Liver (tissue), 9 donors: ENCODE results near the gene NOS2. TPM values are rescaled to one million over a fixed set of nuclear protein-coding genes. Genes with fewer than 3 reads are reported as not detected.

Experiments
- DNase-seq: peaks from one replicate; pipeline ENCODE4 v3.0.0-alpha.2; 2017; ENCODE audit warnings: low spot score
- H3K27ac ChIP-seq, 2 donors: one replicate each; pipeline ENCODE4 v1.7.0; 2013; ENCODE audit warnings: inconsistent platforms in 2 of 2, low read length in 2 of 2, control low read depth in 1 of 2, low read depth in 1 of 2, mild to moderate bottlenecking in 1 of 2
- H3K27me3 ChIP-seq, 4 donors: one replicate each; pipeline versions ENCODE4 v1.6.1 to v1.7.0; 2013; ENCODE audit warnings: low read length in 3 of 4, inconsistent platforms in 1 of 4, mild to moderate bottlenecking in 1 of 4, moderate library complexity in 1 of 4; ENCODE audit not compliant: control insufficient read depth in 4 of 4, insufficient read depth in 4 of 4
- H3K36me3 ChIP-seq, 4 donors: one replicate each; pipeline versions ENCODE4 v1.6.1 to v1.7.0; 2013; ENCODE audit warnings: low read length in 3 of 4, mild to moderate bottlenecking in 3 of 4, low read depth in 1 of 4, moderate library complexity in 1 of 4; ENCODE audit not compliant: control insufficient read depth in 4 of 4, insufficient read depth in 3 of 4
- H3K4me1 ChIP-seq, 4 donors: one replicate each; pipeline versions ENCODE4 v1.6.1 to v1.7.0; 2013; ENCODE audit warnings: low read length in 3 of 4, mild to moderate bottlenecking in 3 of 4, moderate library complexity in 1 of 4; ENCODE audit not compliant: control insufficient read depth in 4 of 4, insufficient read depth in 4 of 4
- H3K4me3 ChIP-seq, 3 donors: one replicate each; pipeline versions ENCODE4 v1.6.1 to v1.7.0; 2013; ENCODE audit warnings: low read length in 3 of 3, control low read depth in 1 of 3, low read depth in 1 of 3, mild to moderate bottlenecking in 1 of 3
- H3K9ac ChIP-seq, 2 donors: one replicate each; pipeline ENCODE4 v1.7.0; 2013; ENCODE audit warnings: low read length in 2 of 2, mild to moderate bottlenecking in 2 of 2, moderate library complexity in 2 of 2, control low read depth in 1 of 2, low read depth in 1 of 2
- H3K9me3 ChIP-seq, 4 donors: one replicate each; pipeline versions ENCODE4 v1.6.1 to v1.7.0; 2013; ENCODE audit warnings: low read length in 3 of 4; ENCODE audit not compliant: control insufficient read depth in 4 of 4
- ATF3 ChIP-seq: IDR thresholded peaks from 2 replicates; pipeline ENCODE4 v1.6.1; 2016; ENCODE audit warnings: antibody characterized with exemption
- CTCF ChIP-seq: fragments of 150-350 bp; IDR thresholded peaks from 2 replicates; pipeline ENCODE4 v1.5.1; 2017; ENCODE audit warnings: improper control_type of control experiment, low read depth, low read length; ENCODE audit not compliant: missing input control
- FOXA1 ChIP-seq: IDR thresholded peaks from 2 replicates; pipeline ENCODE4 v1.6.1; 2016; ENCODE audit warnings: antibody characterized with exemption
- FOXA2 ChIP-seq: IDR thresholded peaks from 2 replicates; pipeline ENCODE4 v1.6.1; 2016; ENCODE audit warnings: antibody characterized with exemption
- GABPA ChIP-seq, 2 donors: IDR thresholded peaks in 1 of 2; conservative IDR thresholded peaks in 1 of 2; 2 replicates each; pipeline ENCODE4 v1.6.1; 2016; ENCODE audit warnings: antibody characterized with exemption in 2 of 2, mild to moderate bottlenecking in 1 of 2, moderate library complexity in 1 of 2
- HNF4A ChIP-seq, 2 donors: conservative IDR thresholded peaks; 2 replicates each; pipeline ENCODE4 v1.6.1; 2016; ENCODE audit warnings: antibody characterized with exemption in 2 of 2, mild to moderate bottlenecking in 2 of 2
- HNF4G ChIP-seq: IDR thresholded peaks from 2 replicates; pipeline ENCODE4 v1.6.1; 2016; ENCODE audit warnings: antibody characterized with exemption
- JUND ChIP-seq, 2 donors: IDR thresholded peaks; 2 replicates each; pipeline ENCODE4 v1.6.1; 2016; ENCODE audit warnings: antibody characterized with exemption in 2 of 2
- MAX ChIP-seq: IDR thresholded peaks from 2 replicates; pipeline ENCODE4 v1.6.1; 2016; ENCODE audit warnings: antibody characterized with exemption
- NR2F2 ChIP-seq: IDR thresholded peaks from 2 replicates; pipeline ENCODE4 v1.6.1; 2016; ENCODE audit warnings: antibody characterized with exemption
- RAD21 ChIP-seq, 2 donors: IDR thresholded peaks; 2 replicates each; pipeline ENCODE4 v1.6.1; 2016; ENCODE audit warnings: antibody characterized with exemption in 2 of 2, mild to moderate bottlenecking in 2 of 2
- REST ChIP-seq: IDR thresholded peaks from 2 replicates; pipeline ENCODE4 v1.6.1; 2016; ENCODE audit warnings: antibody characterized with exemption, mild to moderate bottlenecking
- RXRA ChIP-seq, 2 donors: IDR thresholded peaks; 2 replicates each; pipeline ENCODE4 v1.6.1; 2017 to 2018; ENCODE audit warnings: antibody characterized with exemption in 2 of 2, mild to moderate bottlenecking in 1 of 2
- SP1 ChIP-seq: IDR thresholded peaks from 2 replicates; pipeline ENCODE4 v1.6.1; 2018; ENCODE audit warnings: antibody characterized with exemption, mild to moderate bottlenecking
- TAF1 ChIP-seq: conservative IDR thresholded peaks from 2 replicates; pipeline ENCODE4 v1.6.1; 2016; ENCODE audit warnings: antibody characterized with exemption, mild to moderate bottlenecking
- YY1 ChIP-seq: IDR thresholded peaks from 2 replicates; pipeline ENCODE4 v1.6.1; 2016; ENCODE audit warnings: antibody characterized with exemption, mild to moderate bottlenecking
- ZBTB33 ChIP-seq: IDR thresholded peaks from 2 replicates; pipeline ENCODE4 v1.6.1; 2016; ENCODE audit warnings: antibody characterized with exemption
- WGBS: extraction: QIAGEN DNeasy Blood & Tissue Kit; methylation state at CpG from one replicate; pipeline ENCODE4 v1.1.7; 2013; 5-methylcytosine and 5-hydroxymethylcytosine counted together
- polyA plus RNA-seq, 2 donors: library from polyadenylated mRNA; stranded (reverse) in 1 of 2; unstranded in 1 of 2; fragments of 200-250 nt in 1 of 2; fragments of >200 nt in 1 of 2; fragmentation: Nextera tagmentation in 1 of 2; extraction: Ambion mirVana in 1 of 2; gene quantifications; one replicate each; pipeline versions ENCODE4 v1.2.1 to v1.2.3, GENCODE V29; 2013 to 2015
- total RNA-seq, 2 donors: library from RNA; depleted of rRNA; stranded (reverse); fragments of >200 nt; gene quantifications; one replicate each; pipeline ENCODE4 v1.2.3, GENCODE V29; 2014
- donor health status: healthy.
- donor health status: healthy.
- donor health status: healthy.
- donor health status: healthy.
- donor health status: healthy.

Gene NOS2
- total and polyA plus RNA-seq, 4 donors, result under 0.01 to 0.01 TPM; not detected in 2

- Histone ChIP-seq H3K27me3 (peaks cover 0 to 3% (median 0%) of the 10 kb centered on the region in 4 donors), H3K4me3 (no peak overlapping the region), H3K27ac (no peak overlapping the region), H3K9ac (no peak overlapping the region), H3K36me3 (no peaks in the 10 kb centered on the region), H3K9me3 (no peaks in the 10 kb centered on the region), H3K4me1 (peaks cover 5 to 11% (median 8%) of the 10 kb centered on the region in 4 donors)
- DNase-seq, result no peak
- TF ChIP-seq RAD21 (IDR thresholded peaks at IDR 0.05), result no peak
- TF ChIP-seq FOXA2, result no peak
- TF ChIP-seq YY1, result no peak
- TF ChIP-seq RXRA (IDR thresholded peaks at IDR 0.05), result no peak
- no peak for TF ChIP-seq CTCF
- no peak for TF ChIP-seq REST
- no peak for TF ChIP-seq FOXA1
- TF ChIP-seq HNF4A (conservative IDR thresholded peaks at IDR 0.05), result no peak
- TF ChIP-seq NR2F2, result no peak
- no peak for TF ChIP-seq ATF3
- TF ChIP-seq SP1, result no peak
- no peak for TF ChIP-seq JUND (IDR thresholded peaks at IDR 0.05)
- no peak for TF ChIP-seq HNF4G
- TF ChIP-seq ZBTB33, result no peak
- TF ChIP-seq TAF1, result no peak
- TF ChIP-seq GABPA (IDR thresholded peaks at IDR 0.05 in 1 of 2, conservative IDR thresholded peaks at IDR 0.05 in 1 of 2), result no peak
- TF ChIP-seq MAX, result no peak
- 77% methylated on average over 9 of the region's 9 CpGs for WGBS
Observed at GRCh38 chr17:27797390-27798091, 2.8 kb downstream of the NOS2 start.
